Occipital lobe (tissue), 2 donors: ENCODE results near the gene TMEM119. TPM values are rescaled to one million over a fixed set of nuclear protein-coding genes. Genes with fewer than 3 reads are reported as not detected.
"Not testable (repeated sequence)": the region's sequence is repeated elsewhere in the genome, so short reads cannot be mapped to it uniquely, and the experiment has no call there.

Experiments used
- DNase-seq: peaks from one replicate; lab custom pipeline; 2025; lab: John Stamatoyannopoulos, UW
- total RNA-seq: library from RNA; depleted of rRNA; stranded (reverse); fragments of >200 nt; gene quantifications from one replicate; pipeline ENCODE4 v1.2.3, GENCODE V29; 2014

TMEM119 gene
- total RNA-seq, 1 donor from 2014 or later = 2.2 TPM

DNA sequence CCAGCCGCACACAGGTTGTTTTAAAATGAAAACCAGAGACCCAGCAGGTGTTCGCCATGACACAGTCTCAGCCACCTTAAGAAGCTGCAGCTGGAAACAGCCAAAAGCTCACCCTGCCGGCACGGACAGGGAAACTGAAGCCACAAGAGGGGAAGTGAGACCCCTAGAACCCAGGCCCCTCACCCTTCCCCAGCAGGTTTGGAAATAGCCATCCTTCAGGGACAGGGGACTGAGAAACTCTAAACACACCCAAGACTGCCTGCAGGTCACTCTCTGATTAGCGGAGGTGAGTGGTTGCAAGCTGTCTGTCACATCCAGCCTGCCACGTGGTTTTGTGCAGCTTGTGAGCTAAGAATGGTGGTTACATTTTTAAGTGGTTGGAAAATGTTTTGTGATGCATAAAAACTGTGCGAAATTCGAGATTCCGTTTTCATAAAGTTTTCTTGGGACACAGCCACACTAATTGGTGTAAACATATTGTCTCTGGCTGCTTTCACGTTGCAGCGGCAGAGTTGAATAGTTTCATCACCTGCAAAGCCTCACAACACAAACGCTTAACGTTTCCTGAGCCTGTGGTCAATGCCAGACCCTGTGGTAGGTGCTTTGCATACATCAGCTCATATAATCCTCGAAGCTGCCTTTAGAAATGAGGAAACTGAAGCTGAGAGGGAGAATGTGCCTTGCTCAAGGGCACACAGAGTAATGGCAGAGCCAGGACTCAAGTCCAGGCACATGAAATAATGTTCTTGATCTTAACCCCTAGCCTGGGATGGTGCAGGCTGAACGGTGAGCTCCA lies 37.5 kb upstream of the TMEM119 start:
- DNase-seq = no peak

DNA sequence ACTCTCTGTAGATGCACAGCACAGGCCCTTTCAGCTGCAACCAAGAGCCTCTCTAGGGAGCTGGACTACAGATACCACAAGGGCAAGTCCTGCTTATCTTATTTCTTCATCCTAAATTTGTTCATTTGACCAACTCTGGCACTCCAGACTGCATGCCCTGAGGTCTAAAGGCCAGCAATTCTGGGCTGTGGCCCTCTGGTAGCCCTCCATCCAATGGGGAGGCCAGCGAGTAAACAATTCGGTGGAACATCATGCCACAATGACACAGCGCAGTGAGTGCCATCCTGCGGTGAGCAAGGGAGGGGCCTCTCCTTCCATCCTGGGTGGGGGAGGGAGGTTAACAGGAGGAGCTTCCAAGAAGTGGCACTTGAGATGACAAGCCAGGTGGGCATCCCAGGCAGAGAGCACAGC lies 36.5 kb upstream of the TMEM119 start:
- no peak for DNase-seq

DNA sequence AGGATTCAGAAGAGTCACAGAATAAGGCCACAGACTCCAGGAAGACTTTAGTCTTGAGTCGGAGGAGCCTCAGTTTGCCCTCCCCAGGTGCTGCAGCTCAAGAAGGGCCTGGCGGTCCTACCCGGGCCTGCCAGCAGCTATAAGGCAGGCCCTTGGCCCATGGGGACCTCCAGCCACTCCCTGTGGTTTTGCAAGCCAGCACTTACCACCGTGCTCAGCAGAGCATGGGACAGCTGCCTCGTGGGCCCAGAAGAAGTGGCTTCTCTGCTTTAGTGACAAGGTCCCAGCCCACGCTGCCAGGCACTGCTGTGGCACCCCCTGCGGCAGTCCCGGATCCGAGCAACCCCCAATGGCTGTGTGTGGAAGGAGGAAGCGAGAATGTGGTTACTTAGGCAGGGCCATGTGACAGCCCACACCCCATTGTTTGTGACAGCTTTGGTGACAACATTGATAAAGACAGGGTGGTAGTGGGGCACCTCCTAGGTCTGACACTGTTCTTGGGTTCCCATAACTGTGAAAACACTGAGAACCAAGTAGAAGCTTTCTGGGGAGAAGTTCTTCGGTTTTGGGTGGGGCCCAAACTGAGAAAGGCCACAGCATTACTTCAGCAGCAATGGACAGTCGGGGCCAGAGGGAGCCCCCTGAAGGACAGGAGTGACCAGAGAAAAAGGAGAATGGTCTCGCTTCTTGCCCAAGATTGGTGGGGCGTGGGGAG lies 35.8 kb upstream of the TMEM119 start, which contains the start of gene SELPLG:
Gene SELPLG (minus strand): TSS at position 361 of the 715 bp plus-strand sequence. CDS start 9,587 bp downstream, outside the sequence.
- DNase-seq = no peak

DNA sequence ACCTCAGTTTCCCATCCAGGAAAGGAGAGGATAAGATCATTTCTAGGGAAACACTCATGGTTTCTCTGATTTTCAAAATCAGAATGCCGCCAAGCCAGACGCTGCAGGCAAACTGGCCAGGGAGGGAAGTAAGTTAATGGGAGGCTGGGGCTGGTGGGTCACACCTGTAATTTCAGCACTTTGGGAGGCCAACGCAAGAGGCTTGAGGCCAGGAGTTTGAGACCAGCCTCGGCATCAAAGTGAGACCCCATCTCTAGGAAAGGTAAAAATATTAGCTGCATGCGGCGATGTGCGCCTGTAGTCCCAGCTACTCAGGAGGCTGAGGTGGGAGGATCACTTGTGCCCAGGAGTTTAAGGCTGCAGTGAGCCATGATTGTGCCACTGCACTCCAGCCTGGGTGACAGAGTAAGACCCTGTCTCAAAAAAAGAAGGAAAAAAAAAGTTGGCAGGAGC lies 35.2 kb upstream of the TMEM119 start:
- no peak for DNase-seq

DNA sequence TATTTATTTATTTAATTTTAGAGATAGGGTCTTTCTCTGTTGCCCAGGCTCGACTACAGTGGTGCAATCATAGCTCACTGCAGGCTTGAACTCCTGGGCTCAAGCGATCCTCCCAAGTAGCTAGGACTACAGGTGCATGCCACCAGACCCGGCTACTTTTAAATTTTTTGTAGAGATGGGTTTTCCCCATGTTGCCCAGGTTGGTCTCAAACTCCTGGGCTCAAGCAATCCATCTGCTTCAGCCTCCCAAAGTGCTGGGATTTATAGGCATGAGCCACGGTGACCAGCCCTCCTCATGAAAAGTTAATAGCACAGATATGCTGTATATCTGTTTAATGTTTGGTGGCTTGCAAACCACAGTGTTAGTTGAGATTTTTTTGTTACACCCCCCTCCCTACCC lies 33.4 kb upstream of the TMEM119 start:
- not testable (repeated sequence) for DNase-seq

DNA sequence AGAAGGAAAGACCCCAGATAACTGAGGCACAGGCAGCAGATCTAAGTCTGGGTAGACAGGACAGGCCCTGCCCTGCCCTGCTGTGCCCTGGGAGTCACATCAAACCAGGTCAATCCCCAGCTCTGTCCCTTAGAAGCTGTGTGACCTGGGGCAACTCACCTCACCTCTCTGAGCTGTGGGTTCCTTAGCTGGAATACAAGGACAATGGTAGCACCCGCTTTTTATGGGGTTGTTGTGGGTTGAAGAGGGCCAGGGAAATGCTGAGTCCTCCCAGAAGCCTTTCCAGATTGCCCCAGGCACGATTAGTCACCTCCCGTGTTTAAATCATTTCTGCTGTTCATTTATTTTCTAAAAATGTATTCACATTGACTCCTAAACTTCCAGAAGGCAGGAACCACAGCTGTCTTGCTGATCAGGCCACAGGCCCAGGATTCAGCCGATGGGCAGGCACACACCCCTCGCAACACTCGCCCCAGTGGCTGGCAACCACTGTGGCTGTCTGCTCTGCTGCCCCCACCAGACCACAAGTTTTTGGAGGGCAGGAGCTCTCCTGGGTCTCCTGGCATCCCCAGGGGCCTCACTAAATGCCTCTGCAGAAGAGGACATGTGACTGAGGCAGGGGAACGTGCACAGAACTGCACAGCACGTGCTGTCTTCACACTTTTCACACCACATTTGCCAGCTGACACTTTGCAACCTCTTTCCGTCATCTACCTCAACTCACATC lies 32.8 kb upstream of the TMEM119 start:
- no peak for DNase-seq

DNA sequence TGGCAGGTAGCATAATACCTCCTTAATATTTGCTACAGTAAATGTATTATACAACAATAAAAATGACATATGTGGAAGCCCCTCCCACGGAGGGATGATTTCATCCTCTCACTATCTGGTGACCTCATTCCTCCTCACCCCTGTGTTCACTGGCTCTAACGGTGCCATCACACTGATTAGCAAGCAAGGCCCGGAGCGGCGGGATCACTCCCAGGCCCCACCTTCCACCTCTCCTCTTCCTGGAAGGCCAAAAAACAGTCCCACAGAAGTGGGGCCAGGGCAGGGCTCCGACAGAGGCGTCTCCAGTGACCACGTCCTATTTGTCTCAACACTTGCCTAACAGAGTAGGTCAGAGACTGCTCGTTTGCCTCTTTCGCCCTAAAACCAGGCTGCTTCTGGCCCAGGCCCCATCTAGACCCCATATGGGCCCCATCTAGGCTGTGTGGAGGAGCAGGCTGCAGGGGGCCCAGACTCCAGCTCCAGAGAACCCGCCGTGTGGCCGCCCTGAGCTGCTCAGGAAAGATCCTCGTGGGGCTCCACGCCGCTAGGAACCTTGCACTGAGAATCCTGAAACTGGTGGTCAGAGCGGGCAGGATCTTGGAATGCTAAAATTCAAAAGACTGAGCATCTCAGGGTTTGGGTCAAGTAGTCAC lies 32.1 kb upstream of the TMEM119 start:
- no peak for DNase-seq

DNA sequence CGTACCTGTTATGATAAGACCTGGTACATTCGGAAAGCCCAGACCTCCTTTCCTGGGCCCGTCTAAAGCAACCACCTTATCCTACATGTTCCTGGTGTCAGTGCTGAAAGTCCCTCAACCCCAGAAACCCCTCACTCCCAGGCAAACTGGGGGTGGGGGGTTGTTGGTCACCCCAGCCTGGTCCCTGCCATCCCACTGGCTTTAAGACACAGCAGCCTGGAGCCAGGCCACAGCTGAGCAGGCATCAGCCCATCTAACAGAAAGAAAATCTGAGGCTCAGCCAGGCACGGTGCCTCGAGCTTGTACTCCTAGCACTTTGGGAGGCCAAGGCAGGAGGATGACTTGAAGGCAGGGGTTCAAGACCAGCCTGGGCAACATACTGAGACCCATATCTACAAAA lies 31.3 kb upstream of the TMEM119 start:
- no peak for DNase-seq

DNA sequence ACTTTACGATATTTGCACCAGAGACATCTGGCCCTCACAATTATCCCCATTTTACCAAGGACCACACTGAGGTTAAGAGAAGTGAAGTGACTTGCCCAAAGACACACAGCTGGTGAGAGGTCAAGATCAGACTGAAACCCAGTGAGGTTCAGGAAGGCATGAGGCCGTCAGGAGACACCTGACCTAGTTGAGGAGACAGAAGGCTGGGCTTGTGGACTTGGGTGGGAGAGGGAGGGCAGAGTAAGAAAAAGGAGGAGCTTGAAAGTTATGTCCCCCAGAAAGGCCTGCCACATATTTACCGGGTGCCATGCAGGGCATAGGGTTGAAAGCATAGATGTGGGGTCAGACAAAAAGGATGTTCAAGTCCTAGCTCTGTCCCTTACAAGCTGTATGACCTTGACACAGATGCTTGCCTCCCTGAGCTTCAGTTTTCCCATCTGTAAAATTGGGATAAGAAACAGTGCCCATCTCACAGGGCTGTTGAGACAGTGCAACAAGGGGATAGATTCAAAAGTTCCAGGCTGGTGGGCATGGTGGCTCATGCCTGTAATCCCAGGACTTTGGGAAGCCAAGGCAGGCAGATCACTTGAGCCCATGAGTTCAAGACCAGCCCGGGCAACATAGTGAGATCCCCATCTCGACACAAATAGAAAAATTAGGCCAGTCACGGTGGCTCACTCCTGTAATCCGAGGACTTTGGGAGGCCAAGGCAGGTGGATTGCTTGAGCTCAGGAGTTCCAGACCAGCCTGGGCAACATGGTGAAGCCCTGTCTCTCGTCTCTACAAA lies 29.4 kb upstream of the TMEM119 start:
- DNase-seq = no peak

DNA sequence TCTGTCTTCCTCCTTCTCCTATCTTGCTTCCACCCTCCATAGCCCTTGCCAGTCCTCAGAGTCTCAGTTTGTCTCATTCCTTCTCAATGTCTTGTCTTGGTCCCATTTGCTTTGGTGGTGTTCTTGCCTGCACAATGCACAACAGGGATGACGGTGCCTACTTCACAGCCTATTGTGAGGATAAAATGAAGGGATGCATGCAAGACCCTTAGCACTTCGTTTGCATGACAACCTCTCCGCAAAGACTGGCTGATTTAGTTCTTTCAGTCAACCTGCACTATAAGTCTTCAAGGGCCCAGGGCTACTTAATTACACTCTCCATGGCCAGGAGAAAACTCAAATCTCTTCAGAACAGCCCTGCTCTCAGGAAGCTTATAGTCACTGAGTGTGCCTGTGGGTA lies 27.3 kb upstream of the TMEM119 start:
- no peak for DNase-seq

DNA sequence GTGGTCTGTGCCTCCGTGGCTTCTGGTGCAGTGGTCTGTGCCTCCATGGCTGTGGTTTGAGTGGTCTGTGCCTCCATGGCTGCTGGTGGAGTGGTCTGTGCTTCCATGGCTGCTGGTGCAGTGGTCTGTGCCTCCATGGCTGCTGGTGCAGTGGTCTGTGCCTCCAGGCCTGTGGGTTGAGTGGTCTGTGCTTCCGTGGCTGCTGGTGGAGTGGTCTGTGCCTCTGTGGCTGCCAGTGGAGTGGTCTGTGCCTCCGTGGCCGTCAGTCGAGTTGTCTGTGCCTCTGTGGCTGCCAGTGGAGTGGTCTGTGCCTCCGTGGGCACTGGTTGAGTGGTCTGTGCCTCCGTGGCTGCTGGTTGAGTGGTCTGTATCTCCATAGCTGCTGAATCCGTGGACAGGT lies 25.7 kb upstream of the TMEM119 start:
- DNase-seq = no peak

DNA sequence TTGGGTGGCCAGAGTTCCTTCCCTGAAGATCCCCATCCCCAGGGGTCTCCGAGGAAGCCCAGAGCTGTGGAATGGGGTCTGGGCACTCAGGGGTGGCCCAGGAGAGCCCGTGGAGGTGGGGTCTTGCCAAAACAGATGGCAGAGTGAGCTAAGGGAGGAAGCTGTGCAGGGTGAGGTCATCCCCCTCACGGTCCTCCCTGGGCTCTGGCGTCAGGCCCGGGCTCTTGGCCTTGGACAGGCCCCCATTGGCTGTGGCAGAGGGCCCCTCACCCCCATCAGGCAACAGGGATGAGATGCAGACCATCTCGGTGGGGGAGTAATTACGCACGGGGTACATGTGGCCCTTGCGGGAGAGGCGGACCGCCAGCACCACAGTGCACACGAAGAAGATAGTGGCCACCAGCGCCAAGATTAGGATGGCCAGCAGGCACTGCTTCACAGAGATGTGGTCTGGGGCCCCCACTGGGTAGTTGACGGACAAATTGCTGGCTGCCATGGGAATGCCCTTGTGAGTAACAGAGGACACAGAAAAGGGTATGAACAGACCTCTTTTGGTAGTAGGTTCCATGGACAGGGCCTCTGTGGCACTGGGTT lies 25.1 kb upstream of the TMEM119 start:
- no peak for DNase-seq

DNA sequence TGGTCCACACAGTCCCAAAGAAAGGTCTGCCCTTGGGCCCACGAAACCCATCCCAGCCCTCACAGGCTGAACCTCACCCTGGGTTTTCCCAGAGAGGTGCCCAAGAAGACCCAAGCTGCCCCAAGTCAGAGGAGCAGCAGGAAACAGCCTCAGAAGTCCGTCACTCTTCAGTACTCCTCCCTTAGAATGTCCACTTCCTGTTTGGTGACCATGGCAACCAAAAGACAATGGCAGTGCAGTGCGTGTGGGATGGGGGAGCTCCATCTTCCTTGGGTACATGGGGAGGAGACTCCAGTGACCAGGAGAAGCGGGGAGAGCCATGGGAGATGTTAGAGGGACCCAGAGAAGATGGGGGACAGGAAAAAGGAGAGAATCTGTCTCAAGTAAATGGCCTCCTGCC lies 24.5 kb upstream of the TMEM119 start:
- DNase-seq = no peak

DNA sequence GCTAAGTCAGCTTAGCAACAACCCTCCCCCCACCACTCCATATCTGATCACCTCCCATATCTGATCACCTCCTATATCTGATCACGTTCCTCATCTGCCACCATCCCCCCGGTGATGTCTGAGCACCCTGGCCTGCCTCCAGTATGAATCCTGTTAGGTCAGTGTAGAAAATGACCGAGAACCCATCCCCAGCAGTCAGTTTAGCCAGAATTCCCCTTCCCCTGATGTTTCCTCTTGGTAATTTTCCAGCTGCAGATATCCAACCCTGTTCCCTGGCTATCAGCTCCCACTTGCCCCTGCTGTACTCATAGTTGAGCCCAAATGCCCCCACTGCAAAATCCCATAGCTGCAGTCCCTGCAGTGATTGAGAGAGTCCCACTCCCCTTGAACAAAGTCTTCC lies 23.3 kb upstream of the TMEM119 start:
- no peak for DNase-seq

DNA sequence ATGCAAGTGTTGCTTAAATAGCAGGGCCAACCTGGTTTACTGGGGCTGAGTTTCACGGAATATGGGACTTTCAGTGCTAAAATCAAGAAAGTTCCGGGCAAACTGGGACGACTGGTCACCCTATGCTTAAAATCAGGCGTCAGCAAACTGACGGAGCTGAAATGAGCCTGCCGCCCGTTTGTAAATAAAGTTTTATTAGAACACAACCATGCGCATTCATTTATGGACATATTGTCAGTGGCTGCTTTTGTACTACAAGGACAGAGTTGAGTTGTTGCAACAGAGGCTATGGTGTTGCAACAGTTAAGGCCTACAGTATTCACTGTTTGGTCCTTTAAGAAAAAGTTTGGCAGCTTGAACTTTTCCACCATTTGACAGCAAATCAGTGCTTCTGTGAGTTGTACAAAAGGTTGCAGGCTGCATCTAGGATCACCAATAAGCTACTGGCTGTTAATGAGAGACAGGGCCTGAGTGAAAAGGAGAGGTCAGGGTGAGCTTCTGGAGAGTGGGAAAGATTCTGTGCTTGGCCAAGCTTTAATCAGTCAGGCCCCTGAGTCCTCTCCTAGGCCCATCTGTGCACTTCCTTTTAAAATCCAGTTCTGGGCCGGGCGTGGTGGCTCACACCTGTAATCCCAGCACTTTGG lies 22.5 kb upstream of the TMEM119 start:
- DNase-seq = no peak

DNA sequence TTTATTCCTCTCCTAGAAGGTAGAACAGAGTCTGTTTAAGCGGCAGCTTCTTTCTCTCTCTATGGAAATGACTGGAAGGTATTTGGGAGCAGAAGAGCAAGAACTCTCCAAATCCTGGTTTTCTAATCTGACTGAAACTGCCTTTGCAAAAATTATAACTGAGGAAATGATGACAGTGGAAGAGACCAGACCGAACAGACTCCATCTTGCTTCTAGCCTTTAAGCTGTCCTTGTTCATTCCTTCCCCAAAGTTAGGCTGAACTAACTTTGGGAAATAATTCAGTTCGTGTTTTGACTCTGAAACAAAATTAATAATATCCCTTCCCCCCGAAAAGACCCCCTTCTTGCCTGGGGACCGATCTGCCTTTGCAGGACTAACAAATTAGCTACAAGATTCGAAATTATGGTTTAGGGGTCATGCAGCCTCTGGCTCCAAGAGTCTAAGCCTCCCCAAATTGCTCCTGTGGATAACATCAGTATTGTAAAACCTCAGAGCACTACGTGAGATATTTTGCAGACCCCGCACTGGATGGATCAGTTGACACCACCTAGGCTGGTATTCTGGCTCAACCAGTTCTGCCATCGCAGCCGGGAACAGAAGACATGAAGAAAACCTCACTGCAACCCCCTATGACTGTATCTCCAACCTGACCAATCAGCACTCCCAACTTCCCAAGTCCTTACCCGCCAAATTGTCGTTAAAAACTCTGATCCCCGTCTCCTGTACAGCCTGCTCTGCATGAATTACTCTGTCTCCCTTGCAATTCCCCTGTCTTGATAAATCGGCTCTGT lies 21.7 kb upstream of the TMEM119 start:
- DNase-seq = no peak

DNA sequence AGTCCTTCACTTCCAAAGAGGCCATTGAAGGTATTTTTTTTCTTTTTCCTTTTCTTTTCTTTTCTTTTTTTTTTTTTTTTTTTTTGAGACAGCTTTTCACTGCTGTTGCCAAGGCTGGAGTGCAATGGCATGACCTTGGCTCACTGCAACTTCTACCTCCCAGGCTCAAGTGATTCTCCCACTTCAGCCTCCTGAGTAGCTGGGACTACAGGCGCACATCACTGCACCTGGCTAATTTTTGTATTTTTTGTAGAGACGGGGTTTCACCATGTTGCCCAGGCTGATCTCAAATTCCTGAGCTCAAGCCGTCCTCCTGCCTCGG lies 21.0 kb upstream of the TMEM119 start:
- DNase-seq = not testable (repeated sequence)

DNA sequence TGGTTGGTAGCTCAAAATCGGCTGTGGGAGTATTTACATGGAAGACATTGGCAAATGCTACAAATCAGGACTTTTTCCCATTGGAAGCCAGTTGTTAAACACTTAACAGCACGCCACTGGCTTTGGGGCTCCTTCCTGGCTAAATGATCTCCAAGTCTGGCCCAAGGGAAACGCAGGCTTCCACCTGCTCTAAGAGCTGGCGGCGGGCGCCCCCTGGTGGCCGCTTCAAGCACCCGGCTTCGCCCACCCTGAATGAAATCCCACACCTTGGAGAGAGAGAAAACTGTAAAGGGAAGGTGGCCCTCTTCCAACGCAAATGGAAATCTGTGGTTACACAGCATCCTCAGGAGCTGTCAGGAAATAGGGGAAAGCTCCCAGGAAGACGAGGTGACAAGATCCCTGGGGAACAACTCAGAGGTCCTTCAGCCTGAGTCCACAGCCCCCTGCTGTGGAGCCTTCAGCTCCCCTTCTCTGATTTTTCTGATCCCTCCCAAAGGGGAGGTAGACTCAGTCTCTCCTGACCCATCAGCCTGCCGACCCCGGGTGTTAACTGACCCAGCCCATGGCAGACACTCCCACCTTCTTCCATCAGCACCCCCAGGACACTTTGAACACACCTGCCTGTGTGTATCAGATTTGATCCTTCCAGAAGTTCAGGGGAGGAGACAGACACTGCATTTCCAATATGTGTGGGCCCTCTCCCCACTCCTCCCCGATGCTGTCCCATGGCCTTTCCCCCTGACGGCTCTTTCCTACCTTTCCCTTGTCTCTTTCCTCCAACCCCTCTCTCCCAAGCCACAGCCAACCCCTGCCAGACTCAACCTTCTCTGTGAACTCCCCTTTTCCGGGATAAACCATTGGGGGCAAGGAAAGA lies 20.4 kb upstream of the TMEM119 start:
- peak; percentile 50 for DNase-seq
